GM23338 (cell line): ENCODE data around the gene KDM4E. TPM values are rescaled to one million over a fixed set of nuclear protein-coding genes. Genes with fewer than 3 reads are reported as not detected.

Experiments
- ATAC-seq: fragments of 200-7000 bp; cut with Tn5 transposase; 3 replicates; pipeline ENCODE4 v1.9.1; 2020
- DNase-seq: peaks from one replicate; pipeline ENCODE4 v3.0.0-alpha.2; 2015; ENCODE audit warnings: low spot score
- H2AFZ ChIP-seq: fragments of 200-600 bp; sonication (generic); 2 replicates; pipeline ENCODE4 v1.8.0; 2016; ENCODE audit warnings: antibody characterized with exemption, mild to moderate bottlenecking, moderate library complexity
- H3F3A ChIP-seq: fragments of 200-600 bp; sonication (generic); replicated peaks from 2 replicates; pipeline ENCODE4 v1.8.0; 2017; ENCODE audit warnings: antibody characterized with exemption, mixed run types, low read depth
- H3K27ac ChIP-seq: fragments of 200-600 bp; sonication (generic); 2 replicates; pipeline ENCODE4 v1.6.1; 2016; ENCODE audit warnings: low read depth
- H3K27me3 ChIP-seq: fragments of 200-600 bp; sonication (generic); 2 replicates; pipeline ENCODE4 v1.8.0; 2016; ENCODE audit warnings: mild to moderate bottlenecking, mixed run types, moderate library complexity; ENCODE audit not compliant: insufficient read depth
- H3K36me3 ChIP-seq: fragments of 200-600 bp; sonication (generic); 2 replicates; pipeline ENCODE4 v1.8.0; 2016; ENCODE audit warnings: mild to moderate bottlenecking; ENCODE audit not compliant: insufficient read depth
- H3K4me1 ChIP-seq: fragments of 200-600 bp; sonication (generic); 2 replicates; pipeline ENCODE4 v1.8.0; 2016; ENCODE audit warnings: mild to moderate bottlenecking, moderate library complexity; ENCODE audit not compliant: insufficient read depth
- H3K4me2 ChIP-seq: fragments of 200-600 bp; sonication (generic); 2 replicates; pipeline ENCODE4 v1.7.1; 2017; ENCODE audit warnings: mixed run types
- H3K4me3 ChIP-seq: fragments of 200-600 bp; sonication (generic); 2 replicates; pipeline ENCODE4 v1.6.1; 2016; ENCODE audit warnings: mixed run types
- H3K79me2 ChIP-seq: fragments of 200-600 bp; sonication (generic); replicated peaks from 2 replicates; pipeline ENCODE4 v1.8.0; 2017; ENCODE audit warnings: mild to moderate bottlenecking; ENCODE audit not compliant: insufficient read depth
- H3K9me2 ChIP-seq: fragments of 200-600 bp; sonication (generic); 2 replicates; pipeline ENCODE4 v1.8.0; 2017; ENCODE audit not compliant: insufficient read depth
- H4K20me1 ChIP-seq: fragments of 200-600 bp; sonication (generic); replicated peaks from 2 replicates; pipeline ENCODE4 v1.8.0; 2017; ENCODE audit warnings: mild to moderate bottlenecking; ENCODE audit not compliant: insufficient read depth
- H3K27ac Mint-ChIP-seq: 2 replicates; pipeline ENCODE4 v1.8.0; 2020; ENCODE audit warnings: inconsistent platforms, mild to moderate bottlenecking, moderate library complexity, mixed read lengths
- H3K27me3 Mint-ChIP-seq: 3 replicates; pipeline ENCODE4 v1.8.0; 2022; ENCODE audit warnings: low read depth, mild to moderate bottlenecking, moderate library complexity, mixed read lengths, inconsistent platforms; ENCODE audit not compliant: insufficient read depth, poor library complexity
- H3K36me3 Mint-ChIP-seq: 3 replicates; pipeline ENCODE4 v1.8.0; 2021; ENCODE audit warnings: low read depth, mild to moderate bottlenecking, inconsistent platforms, moderate library complexity, mixed read lengths
- H3K4me1 Mint-ChIP-seq: 3 replicates; pipeline ENCODE4 v1.8.0; 2020; ENCODE audit warnings: mild to moderate bottlenecking, inconsistent platforms, mixed read lengths
- H3K4me3 Mint-ChIP-seq: 3 replicates; pipeline ENCODE4 v1.8.0; 2021; ENCODE audit warnings: moderate library complexity, mild to moderate bottlenecking, inconsistent platforms, mixed read lengths
- H3K9me3 Mint-ChIP-seq: 3 replicates; pipeline ENCODE4 v1.8.0; 2020; ENCODE audit warnings: moderate library complexity, mild to moderate bottlenecking, inconsistent platforms, mixed read lengths
- CREB1 ChIP-seq: fragments of 250-450 bp; sonication (Bioruptor Pico); IDR thresholded peaks from 2 replicates; pipeline ENCODE4 v1.5.0; 2020; ENCODE audit warnings: low read depth, mild to moderate bottlenecking, moderate library complexity
- CTCF ChIP-seq, 2 experiments: fragments of 200-600 bp in 1 of 2; sonication (generic) in 1 of 2; conservative IDR thresholded peaks; 2 replicates each; pipeline versions ENCODE4 v1.5.1 to v1.6.1; 2016 to 2017; ENCODE audit warnings: antibody characterized with exemption in 2 of 2, low read depth in 2 of 2, mild to moderate bottlenecking in 2 of 2, moderate library complexity in 1 of 2
- EZH2 ChIP-seq: fragments of 200-600 bp; sonication (generic); IDR thresholded peaks from one replicate; pipeline ENCODE4 v1.8.0; 2017; ENCODE audit warnings: antibody characterized with exemption, mild to moderate bottlenecking, low read depth; ENCODE audit not compliant: unreplicated experiment
- EZH2phosphoT487 ChIP-seq: fragments of 200-600 bp; sonication (generic); IDR thresholded peaks from one replicate; pipeline ENCODE4 v1.8.1; 2018; ENCODE audit warnings: antibody characterized with exemption; ENCODE audit not compliant: unreplicated experiment
- JUNB ChIP-seq: IDR thresholded peaks from one replicate; pipeline ENCODE4 v1.6.1; 2016; ENCODE audit warnings: antibody characterized with exemption; ENCODE audit not compliant: unreplicated experiment
- STAT1 ChIP-seq: IDR thresholded peaks from one replicate; pipeline ENCODE4 v1.6.1; 2016; ENCODE audit warnings: antibody characterized with exemption; ENCODE audit not compliant: unreplicated experiment
- ZNF331 ChIP-seq: fragments of 250-450 bp; sonication (Bioruptor Pico); IDR thresholded peaks from 2 replicates; pipeline ENCODE4 v1.5.0; 2020; ENCODE audit warnings: low read depth, mild to moderate bottlenecking, moderate library complexity
- polyA plus RNA-seq: library from polyadenylated mRNA; unstranded; fragments of >200 nt; fragmentation: Nextera tagmentation; extraction: Ambion mirVana; gene quantifications from 2 replicates; pipeline ENCODE4 v1.2.1, GENCODE V29; 2016
- total RNA-seq: library from RNA; depleted of rRNA; stranded (reverse); fragments of >200 nt; shearing (Covaris generic); gene quantifications from 2 replicates; pipeline ENCODE4 v1.2.3, GENCODE V29; 2014
- TF ChIP-seq, protein P1 (sequence below): fragments of 250-450 bp; sonication (Bioruptor Pico); IDR thresholded peaks from 2 replicates; pipeline ENCODE4 v1.5.0; 2020; ENCODE audit warnings: mild to moderate bottlenecking, moderate library complexity
- TF ChIP-seq, protein P2 (sequence below): IDR thresholded peaks from one replicate; pipeline ENCODE4 v1.6.1; 2018; ENCODE audit warnings: antibody characterized with exemption; ENCODE audit not compliant: unreplicated experiment

Gene KDM4E
- total and polyA plus RNA-seq, 2 experiments from 2014 or later: not detected

DNA sequence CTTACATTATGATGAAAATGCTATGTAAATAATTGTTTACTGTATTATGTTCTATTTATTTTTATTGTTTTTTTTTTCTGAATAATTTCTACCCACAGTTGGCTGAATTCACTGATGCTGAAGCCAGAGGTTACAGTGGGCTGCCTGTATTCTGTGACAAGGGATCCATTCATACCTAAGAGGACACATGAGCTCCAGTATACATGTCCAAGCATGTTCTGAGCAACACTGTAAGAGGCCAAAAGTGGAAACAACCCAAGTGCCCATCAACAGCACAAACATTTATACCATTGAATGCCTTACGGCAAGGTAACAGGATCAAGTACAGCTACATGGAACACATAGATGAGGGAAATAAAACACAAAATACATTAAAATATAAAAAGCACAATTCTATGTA lies 40.3 kb downstream of the KDM4E start (continued):
- TF ChIP-seq, protein P1, sequence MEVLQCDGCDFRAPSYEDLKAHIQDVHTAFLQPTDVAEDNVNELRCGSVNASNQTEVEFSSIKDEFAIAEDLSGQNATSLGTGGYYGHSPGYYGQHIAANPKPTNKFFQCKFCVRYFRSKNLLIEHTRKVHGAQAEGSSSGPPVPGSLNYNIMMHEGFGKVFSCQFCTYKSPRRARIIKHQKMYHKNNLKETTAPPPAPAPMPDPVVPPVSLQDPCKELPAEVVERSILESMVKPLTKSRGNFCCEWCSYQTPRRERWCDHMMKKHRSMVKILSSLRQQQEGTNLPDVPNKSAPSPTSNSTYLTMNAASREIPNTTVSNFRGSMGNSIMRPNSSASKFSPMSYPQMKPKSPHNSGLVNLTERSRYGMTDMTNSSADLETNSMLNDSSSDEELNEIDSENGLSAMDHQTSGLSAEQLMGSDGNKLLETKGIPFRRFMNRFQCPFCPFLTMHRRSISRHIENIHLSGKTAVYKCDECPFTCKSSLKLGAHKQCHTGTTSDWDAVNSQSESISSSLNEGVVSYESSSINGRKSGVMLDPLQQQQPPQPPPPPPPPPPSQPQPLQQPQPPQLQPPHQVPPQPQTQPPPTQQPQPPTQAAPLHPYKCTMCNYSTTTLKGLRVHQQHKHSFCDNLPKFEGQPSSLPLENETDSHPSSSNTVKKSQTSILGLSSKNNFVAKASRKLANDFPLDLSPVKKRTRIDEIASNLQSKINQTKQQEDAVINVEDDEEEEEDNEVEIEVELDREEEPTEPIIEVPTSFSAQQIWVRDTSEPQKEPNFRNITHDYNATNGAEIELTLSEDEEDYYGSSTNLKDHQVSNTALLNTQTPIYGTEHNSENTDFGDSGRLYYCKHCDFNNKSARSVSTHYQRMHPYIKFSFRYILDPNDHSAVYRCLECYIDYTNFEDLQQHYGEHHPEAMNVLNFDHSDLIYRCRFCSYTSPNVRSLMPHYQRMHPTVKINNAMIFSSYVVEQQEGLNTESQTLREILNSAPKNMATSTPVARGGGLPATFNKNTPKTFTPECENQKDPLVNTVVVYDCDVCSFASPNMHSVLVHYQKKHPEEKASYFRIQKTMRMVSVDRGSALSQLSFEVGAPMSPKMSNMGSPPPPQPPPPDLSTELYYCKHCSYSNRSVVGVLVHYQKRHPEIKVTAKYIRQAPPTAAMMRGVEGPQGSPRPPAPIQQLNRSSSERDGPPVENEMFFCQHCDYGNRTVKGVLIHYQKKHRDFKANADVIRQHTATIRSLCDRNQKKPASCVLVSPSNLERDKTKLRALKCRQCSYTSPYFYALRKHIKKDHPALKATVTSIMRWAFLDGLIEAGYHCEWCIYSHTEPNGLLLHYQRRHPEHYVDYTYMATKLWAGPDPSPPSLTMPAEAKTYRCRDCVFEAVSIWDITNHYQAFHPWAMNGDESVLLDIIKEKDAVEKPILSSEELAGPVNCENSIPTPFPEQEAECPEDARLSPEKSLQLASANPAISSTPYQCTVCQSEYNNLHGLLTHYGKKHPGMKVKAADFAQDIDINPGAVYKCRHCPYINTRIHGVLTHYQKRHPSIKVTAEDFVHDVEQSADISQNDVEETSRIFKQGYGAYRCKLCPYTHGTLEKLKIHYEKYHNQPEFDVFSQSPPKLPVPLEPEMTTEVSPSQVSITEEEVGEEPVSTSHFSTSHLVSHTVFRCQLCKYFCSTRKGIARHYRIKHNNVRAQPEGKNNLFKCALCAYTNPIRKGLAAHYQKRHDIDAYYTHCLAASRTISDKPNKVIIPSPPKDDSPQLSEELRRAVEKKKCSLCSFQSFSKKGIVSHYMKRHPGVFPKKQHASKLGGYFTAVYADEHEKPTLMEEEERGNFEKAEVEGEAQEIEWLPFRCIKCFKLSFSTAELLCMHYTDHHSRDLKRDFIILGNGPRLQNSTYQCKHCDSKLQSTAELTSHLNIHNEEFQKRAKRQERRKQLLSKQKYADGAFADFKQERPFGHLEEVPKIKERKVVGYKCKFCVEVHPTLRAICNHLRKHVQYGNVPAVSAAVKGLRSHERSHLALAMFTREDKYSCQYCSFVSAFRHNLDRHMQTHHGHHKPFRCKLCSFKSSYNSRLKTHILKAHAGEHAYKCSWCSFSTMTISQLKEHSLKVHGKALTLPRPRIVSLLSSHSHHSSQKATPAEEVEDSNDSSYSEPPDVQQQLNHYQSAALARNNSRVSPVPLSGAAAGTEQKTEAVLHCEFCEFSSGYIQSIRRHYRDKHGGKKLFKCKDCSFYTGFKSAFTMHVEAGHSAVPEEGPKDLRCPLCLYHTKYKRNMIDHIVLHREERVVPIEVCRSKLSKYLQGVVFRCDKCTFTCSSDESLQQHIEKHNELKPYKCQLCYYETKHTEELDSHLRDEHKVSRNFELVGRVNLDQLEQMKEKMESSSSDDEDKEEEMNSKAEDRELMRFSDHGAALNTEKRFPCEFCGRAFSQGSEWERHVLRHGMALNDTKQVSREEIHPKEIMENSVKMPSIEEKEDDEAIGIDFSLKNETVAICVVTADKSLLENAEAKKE: no peak
- TF ChIP-seq CREB1 (CRISPR knock-in tag) (no peak), STAT1 (no peak), JUNB (no peak)
- TF ChIP-seq, protein P2, sequence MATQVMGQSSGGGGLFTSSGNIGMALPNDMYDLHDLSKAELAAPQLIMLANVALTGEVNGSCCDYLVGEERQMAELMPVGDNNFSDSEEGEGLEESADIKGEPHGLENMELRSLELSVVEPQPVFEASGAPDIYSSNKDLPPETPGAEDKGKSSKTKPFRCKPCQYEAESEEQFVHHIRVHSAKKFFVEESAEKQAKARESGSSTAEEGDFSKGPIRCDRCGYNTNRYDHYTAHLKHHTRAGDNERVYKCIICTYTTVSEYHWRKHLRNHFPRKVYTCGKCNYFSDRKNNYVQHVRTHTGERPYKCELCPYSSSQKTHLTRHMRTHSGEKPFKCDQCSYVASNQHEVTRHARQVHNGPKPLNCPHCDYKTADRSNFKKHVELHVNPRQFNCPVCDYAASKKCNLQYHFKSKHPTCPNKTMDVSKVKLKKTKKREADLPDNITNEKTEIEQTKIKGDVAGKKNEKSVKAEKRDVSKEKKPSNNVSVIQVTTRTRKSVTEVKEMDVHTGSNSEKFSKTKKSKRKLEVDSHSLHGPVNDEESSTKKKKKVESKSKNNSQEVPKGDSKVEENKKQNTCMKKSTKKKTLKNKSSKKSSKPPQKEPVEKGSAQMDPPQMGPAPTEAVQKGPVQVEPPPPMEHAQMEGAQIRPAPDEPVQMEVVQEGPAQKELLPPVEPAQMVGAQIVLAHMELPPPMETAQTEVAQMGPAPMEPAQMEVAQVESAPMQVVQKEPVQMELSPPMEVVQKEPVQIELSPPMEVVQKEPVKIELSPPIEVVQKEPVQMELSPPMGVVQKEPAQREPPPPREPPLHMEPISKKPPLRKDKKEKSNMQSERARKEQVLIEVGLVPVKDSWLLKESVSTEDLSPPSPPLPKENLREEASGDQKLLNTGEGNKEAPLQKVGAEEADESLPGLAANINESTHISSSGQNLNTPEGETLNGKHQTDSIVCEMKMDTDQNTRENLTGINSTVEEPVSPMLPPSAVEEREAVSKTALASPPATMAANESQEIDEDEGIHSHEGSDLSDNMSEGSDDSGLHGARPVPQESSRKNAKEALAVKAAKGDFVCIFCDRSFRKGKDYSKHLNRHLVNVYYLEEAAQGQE: no peak

DNA sequence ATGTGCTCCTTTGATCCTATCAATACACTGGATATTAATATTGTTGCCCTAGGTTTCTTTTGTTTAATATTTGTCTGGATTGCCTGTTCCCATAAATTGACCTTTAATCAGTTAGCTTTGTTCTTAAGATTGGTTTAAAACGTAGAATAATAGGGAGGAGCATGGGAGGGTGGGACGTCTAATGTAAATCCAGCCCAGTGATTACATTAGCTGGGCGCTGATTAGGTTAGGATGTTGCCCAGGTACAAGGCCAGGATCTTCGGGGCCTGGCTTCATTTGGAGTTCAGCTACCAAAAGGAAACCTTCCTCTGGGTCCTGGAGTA lies 41.6 kb downstream of the KDM4E start, which contains the start of gene SRSF8:
Gene SRSF8, plus strand, starts transcription at position 204 of the 323 bp plus-strand sequence. CDS start 308 bp downstream, outside the sequence.
- DNase-seq: no peak
- peaks cover 8% of the 10 kb centered on the region; the same call in 1 of the 2 replicates for H3K79me2 ChIP-seq
- H3K4me2 ChIP-seq: peak within 1 kb of the TSS; percentile 87
- Mint-ChIP-seq H3K9me3 (no peaks in the 10 kb centered on the region; the same call in 2 of the 3 replicates), H3K4me1 (peaks cover 11% of the 10 kb centered on the region), H3K27me3 (peaks cover 13% of the 10 kb centered on the region), H3K36me3 (peaks cover 9% of the 10 kb centered on the region; the same call in 1 of the 3 replicates), H3K4me3 (peak within 1 kb of the TSS; percentile 94), H3K27ac (peak within 1 kb of the TSS; percentile 93)
- peak within 1 kb of the TSS; percentile 76; the same call in 1 of the 2 replicates for H2AFZ ChIP-seq
- no peaks in the 10 kb centered on the region for H4K20me1 ChIP-seq
- H3K36me3 ChIP-seq: no peaks in the 10 kb centered on the region
- no peaks in the 10 kb centered on the region for H3K9me2 ChIP-seq
- ATAC-seq: peak; percentile 57; the same call in 1 of the 3 replicates
- H3F3A ChIP-seq: peaks cover 6% of the 10 kb centered on the region
- no peaks in the 10 kb centered on the region for H3K27me3 ChIP-seq
- peak within 1 kb of the TSS; percentile 60; the same call in 1 of the 2 replicates for H3K27ac ChIP-seq
- H3K4me3 ChIP-seq: peak within 1 kb of the TSS; percentile 86
- peaks cover 10% of the 10 kb centered on the region for H3K4me1 ChIP-seq
- no peak for TF ChIP-seq CREB1 (CRISPR knock-in tag)
- TF ChIP-seq, protein P2: no peak
- TF ChIP-seq EZH2: no peak
- no peak for TF ChIP-seq JUNB
- no peak for TF ChIP-seq ZNF331 (CRISPR knock-in tag)
- no peak for TF ChIP-seq STAT1
- TF ChIP-seq CTCF (conservative IDR thresholded peaks at IDR 0.05; ENCODE audit: low read depth in 2 of 2): no peak
- no peak for TF ChIP-seq EZH2phosphoT487
